RWPE2 (cell line): ENCODE results near the gene OPN3.

Experiments used
- ATAC-seq: fragments of 200-7000 bp; cut with Tn5 transposase; 3 replicates; pipeline ENCODE4 v1.9.1; 2021; ENCODE audit warnings: low read depth
- DNase-seq: peaks from one replicate; pipeline ENCODE4 v3.0.0-alpha.2; 2020; ENCODE audit warnings: low spot score
- H3K27ac ChIP-seq: fragments of 450-650 bp; 2 replicates; pipeline ENCODE4 v1.5.1; 2017; ENCODE audit warnings: mild to moderate bottlenecking; ENCODE audit not compliant: poor library complexity, severe bottlenecking
- H3K27me3 ChIP-seq: fragments of 250-450 bp; sonication (Bioruptor Pico); 2 replicates; pipeline ENCODE4 v1.5.1; 2021; ENCODE audit warnings: mild to moderate bottlenecking, moderate library complexity; ENCODE audit not compliant: insufficient read depth, poor library complexity, severe bottlenecking
- H3K36me3 ChIP-seq: fragments of 250-450 bp; sonication (Bioruptor Pico); 2 replicates; pipeline ENCODE4 v1.5.1; 2020; ENCODE audit warnings: low read depth, mild to moderate bottlenecking, moderate library complexity
- H3K4me1 ChIP-seq: fragments of 250-450 bp; sonication (Bioruptor Pico); 2 replicates; pipeline ENCODE4 v1.5.1; 2021; ENCODE audit warnings: mild to moderate bottlenecking, moderate library complexity; ENCODE audit not compliant: insufficient read depth, poor library complexity, severe bottlenecking
- H3K4me3 ChIP-seq: fragments of 250-450 bp; sonication (Bioruptor Pico); 2 replicates; pipeline ENCODE4 v1.5.1; 2021; ENCODE audit warnings: mild to moderate bottlenecking, moderate library complexity; ENCODE audit not compliant: severe bottlenecking
- H3K9me3 ChIP-seq: fragments of 250-450 bp; sonication (Bioruptor Pico); 2 replicates; pipeline ENCODE4 v1.5.1; 2021; ENCODE audit warnings: mild to moderate bottlenecking, moderate library complexity; ENCODE audit not compliant: severe bottlenecking
- CTCF ChIP-seq: fragments of 450-650 bp; IDR thresholded peaks from one replicate; pipeline ENCODE4 v1.5.1; 2017; ENCODE audit warnings: mild to moderate bottlenecking, moderate library complexity; ENCODE audit not compliant: poor library complexity, severe bottlenecking

Gene OPN3

GRCh38 chr1:241557031-241557430 is 83.1 kb downstream of the OPN3 start:
- DNase-seq, result no peak
- no peaks in the 10 kb centered on the region for H3K36me3 ChIP-seq
- H3K4me1 ChIP-seq, result no peaks in the 10 kb centered on the region
- H3K27ac ChIP-seq, result no peak overlapping the region
- no peak for TF ChIP-seq CTCF
- no peak for ATAC-seq
- no peaks in the 10 kb centered on the region for H3K9me3 ChIP-seq
- no peaks in the 10 kb centered on the region for H3K27me3 ChIP-seq
- H3K4me3 ChIP-seq, result no peak overlapping the region

- DNase-seq, result no peak
- H3K27ac ChIP-seq, result no peak overlapping the region
- no peak for TF ChIP-seq CTCF
- no peaks in the 10 kb centered on the region for H3K36me3 ChIP-seq
- no peaks in the 10 kb centered on the region for H3K9me3 ChIP-seq
- no peaks in the 10 kb centered on the region for H3K4me1 ChIP-seq
- no peak overlapping the region for H3K4me3 ChIP-seq
- no peak for ATAC-seq
- H3K27me3 ChIP-seq, result no peaks in the 10 kb centered on the region
Observed at GRCh38 chr1:241555526-241555925, 84.6 kb downstream of the OPN3 start.

- no peak for DNase-seq
- ATAC-seq, result no peak
- Histone ChIP-seq H3K36me3 (no peaks in the 10 kb centered on the region), H3K27me3 (no peaks in the 10 kb centered on the region), H3K27ac (no peak overlapping the region), H3K9me3 (no peaks in the 10 kb centered on the region), H3K4me3 (no peak overlapping the region), H3K4me1 (no peaks in the 10 kb centered on the region)
- TF ChIP-seq CTCF, result no peak
Observed at GRCh38 chr1:241553886-241554592, 86.1 kb downstream of the OPN3 start.

GRCh38 chr1:241551759-241552638 is 88.2 kb downstream of the OPN3 start:
- no peak for ATAC-seq

More at GRCh38 chr1:241551759-241552638, 88.2 kb downstream of the OPN3 start:
- no peak overlapping the region for H3K27ac ChIP-seq
- no peak for DNase-seq
- no peak for TF ChIP-seq CTCF
- H3K9me3 ChIP-seq, result no peaks in the 10 kb centered on the region
- no peaks in the 10 kb centered on the region for H3K4me1 ChIP-seq
- no peaks in the 10 kb centered on the region for H3K27me3 ChIP-seq
- H3K36me3 ChIP-seq, result no peaks in the 10 kb centered on the region
- H3K4me3 ChIP-seq, result no peak overlapping the region
